ENCODE results near the gene RNF208. TPM values are rescaled to one million over a fixed set of nuclear protein-coding genes. Genes with fewer than 3 reads are reported as not detected.

RNF208 gene
- total RNA-seq, 1 donor from 2014 or later = 1.4 TPM

DNA sequence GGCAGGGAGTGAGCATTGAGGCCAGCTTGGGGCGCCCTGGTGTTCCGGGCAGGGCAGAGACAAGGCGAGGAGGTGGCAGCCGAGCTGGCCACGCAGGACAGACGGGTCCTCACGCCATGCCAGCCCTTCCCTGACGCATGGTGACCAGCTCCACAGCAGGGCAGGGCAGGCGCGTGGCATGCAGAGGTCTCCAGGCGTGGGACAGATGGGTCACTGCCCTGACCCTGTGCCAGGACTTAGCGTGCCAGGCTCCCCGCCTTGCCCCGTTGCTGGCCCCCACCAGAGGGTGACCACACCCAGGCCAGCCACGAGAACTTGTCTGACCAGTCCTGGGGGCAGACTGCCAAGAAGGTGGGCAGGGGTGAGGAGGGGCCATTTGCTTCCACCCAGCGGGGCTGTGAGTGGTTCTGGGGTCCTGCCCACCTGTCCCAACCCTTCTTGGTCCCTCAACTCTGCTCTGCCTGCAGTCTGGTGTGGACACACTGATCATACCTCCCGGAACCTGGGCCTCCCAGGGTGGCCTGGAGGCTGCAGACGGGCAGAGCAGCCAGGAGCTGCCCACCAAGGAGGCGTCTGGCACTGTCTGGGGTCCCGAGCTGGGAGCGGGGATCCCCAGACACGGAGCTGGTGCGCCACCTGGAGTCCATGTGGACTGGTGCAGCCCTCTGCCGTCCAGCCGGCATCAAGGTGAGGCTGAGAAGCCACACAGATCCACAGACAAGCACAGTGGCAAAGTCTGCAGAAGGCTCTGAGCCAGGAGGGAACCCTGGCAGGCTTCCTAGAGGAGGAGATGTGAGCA, 5.2 kb upstream of the RNF208 start, which contains the start of gene RNF224:
Gene RNF224 (plus strand): TSS at position 449 of the 799 bp plus-strand sequence. CDS start 834 bp downstream, outside the sequence.
- DNase-seq = no peak

DNA sequence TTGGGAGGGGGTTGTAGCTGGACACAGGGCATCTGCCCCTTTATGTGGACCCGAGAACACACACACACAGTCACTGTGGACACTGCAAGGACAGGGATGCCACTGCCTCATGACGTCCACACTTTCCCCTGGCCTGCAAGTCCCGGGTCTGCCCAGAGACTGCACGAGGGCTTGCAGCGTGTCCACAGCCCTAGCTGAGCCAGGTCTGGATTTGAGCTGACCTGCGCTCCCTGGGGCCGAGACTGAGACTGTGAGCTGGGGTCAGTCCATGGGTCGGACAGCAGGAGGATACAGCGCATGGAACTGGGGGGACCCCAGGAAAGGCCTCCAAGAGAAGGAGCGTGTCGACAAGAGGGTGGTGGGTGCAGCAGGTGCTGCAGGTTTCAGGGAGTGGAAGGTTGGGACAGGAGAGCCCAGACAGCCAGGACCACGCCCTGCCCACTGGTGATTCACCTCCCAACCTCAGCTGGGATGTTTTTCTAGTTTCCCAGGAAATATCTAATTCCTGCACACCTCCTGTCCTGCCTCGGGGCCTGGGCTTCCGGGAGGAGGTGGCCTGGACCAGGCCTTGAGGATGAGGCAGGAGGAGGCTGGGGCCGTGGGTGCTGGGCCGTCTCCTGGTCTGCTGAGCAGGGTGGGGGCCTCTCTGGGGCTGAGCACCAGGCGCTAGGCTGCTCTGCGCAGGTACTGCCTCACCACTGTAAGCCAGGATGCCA, 4.5 kb upstream of the RNF208 start:
- no peak for DNase-seq

DNA sequence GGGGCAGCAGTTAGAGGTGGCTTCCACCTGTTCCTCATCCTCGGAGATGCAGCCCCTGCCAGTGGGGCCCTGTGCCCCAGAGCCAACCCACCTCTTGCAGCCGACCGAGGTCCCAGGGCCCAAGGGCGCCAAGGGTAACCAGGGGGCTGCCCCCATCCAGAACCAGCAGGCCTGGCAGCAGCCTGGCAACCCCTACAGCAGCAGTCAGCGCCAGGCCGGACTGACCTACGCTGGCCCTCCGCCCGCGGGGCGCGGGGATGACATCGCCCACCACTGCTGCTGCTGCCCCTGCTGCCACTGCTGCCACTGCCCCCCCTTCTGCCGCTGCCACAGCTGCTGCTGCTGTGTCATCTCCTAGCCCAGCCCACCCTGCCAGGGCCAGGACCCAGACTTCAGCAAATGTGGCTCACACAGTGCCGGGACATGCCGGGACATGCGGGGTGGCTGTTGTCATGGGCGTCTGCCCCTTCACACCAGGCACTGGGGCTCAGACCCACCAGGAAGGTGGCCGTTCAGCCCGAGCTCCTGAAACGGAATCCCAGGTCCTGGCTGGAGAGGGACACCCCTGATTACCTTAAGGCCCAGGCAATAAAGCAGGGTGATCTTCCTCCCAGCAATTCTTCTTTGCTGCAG, 3.8 kb upstream of the RNF208 start:
- DNase-seq = no peak

DNA sequence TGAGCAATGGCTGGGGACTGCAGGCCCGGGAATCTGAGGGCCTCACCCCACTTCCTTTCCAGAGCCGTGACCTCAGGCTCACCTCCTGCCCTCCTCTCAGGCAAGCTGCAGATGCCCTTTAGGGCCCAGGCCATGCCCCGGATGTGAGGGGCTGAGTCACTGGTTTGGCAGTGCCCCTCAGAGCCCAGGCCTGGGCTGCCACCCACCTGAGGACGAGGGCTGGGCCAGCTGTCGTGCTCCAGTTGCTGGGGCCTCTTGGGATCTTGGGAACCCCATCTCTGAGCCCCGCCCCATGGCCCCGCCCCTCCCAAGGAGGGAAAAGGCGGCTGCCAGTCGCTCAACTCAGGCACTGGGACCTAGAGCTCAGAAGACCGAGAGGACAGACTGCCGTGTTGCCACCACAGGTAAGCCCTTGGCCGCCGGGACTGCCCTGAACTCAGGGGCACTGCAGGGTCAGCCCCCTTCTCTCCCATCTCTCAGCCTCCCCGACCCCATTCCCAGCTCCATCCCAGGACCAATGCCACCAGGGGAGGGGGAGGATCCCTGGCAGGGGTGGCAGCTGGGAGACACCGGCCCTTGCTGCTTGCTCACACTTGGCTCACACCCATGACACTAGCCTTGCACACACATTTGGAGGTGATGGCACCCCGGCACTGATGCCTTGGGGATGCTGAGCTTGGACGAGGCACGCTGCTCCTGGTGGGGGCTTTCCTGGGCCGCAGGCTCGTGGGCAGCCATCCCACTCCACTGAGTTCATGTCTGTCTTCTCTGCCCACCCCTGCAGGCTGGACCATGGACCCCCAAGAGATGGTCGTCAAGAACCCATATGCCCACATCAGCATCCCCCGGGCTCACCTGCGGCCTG, 3.0 kb upstream of the RNF208 start, which contains the start of gene CYSRT1:
Gene CYSRT1 (plus strand): TSS at position 345 of the 865 bp plus-strand sequence. CDS start 448 bp downstream, at position 793.
- DNase-seq = no peak

DNA sequence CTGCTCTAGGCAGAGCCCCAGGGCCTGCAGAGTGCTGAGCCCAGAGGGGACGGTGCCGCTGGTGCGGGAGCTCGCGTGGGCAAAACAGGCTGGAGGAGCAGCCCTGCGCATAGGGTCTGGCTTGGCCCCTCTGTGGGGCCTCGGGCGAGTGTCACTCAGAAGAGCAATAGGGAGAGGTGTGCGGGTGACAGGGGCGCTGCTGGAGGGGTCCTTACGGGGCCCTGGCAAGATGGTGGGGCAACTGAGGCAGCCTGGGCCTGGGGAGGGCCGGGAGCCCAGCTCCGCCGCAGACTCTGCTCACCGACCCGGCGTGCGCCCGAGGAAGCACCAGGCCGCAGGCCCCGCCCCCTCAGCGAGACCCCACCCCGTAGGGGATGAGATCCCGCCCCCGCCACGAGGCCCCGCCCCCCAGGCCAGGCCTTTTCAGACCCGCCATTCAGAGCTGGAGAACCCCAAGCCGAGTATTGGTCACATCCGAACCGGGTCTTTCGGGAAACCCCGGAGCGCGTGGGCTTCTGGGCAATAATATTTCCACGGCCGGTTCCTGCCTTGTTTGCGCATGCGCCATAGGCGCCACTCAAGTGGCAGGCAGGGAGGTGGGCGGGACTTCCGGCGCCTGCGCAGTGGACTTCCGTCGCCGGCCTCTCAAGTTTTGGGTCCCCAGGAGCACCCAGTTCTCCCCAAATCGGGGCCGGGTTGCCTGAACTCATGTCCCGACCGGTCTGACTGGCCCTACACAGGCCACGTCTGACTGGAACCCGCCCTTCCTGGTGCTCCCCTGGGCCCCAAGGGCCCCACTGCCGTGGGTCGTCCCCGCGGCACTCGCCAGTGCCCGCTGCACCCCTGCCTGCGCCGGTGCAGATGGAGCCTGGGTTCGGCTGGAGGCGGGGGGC, 1.3 kb upstream of the RNF208 start:
- DNase-seq = peak; percentile 94

DNA sequence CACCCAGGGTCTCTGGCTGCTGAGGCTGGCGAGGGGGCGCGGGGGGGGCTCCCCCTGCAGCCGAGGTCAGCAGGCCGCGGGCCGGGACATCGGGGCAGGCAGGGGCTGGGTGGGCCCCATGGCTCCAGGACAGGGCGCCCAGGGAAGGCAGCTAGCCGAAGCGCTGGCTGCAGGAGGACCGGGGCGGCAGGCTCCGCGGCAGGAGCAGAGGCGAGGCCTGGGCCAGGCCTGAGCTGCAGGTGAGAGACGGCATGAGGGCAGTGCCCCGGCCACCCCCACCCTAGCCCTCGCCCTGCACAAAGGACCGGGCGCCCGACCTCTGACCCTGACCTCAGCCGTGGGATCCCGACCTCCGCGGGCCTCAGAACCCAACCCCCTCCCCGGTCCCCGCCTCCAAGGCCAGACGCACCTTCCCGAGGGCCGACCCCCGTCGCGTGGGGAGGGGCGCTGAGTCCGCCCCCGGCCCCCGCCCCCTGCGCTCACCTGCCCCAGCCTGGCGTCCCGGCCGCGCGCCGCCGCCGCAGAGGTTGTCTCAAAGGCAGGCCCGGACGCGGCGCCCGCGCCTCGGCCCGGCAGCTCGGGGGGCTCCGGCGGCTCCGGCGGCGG, 431 bp downstream of the RNF208 start:
- no peak for DNase-seq

DNA sequence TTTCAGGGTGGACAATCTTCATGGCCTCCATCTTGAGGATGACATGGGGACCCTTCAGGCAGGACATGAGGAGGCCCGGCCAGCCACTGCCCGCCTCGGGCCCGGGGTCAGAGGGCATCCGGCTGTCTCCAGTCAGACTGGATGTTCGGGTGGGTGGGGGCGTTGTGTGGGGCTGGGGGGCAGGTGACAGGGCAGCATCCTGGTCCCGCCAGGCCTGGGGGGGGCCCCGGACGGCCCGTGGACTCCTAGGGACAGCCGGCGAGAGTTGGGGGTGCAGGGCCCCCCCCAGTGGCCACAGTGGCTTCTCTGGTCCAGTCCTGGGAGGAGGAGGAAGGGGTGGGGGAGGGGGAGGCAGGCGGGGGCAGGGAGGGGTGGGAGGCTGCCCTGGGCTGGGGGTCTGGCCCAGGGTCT, 940 bp downstream of the RNF208 start:
- no peak for DNase-seq

DNA sequence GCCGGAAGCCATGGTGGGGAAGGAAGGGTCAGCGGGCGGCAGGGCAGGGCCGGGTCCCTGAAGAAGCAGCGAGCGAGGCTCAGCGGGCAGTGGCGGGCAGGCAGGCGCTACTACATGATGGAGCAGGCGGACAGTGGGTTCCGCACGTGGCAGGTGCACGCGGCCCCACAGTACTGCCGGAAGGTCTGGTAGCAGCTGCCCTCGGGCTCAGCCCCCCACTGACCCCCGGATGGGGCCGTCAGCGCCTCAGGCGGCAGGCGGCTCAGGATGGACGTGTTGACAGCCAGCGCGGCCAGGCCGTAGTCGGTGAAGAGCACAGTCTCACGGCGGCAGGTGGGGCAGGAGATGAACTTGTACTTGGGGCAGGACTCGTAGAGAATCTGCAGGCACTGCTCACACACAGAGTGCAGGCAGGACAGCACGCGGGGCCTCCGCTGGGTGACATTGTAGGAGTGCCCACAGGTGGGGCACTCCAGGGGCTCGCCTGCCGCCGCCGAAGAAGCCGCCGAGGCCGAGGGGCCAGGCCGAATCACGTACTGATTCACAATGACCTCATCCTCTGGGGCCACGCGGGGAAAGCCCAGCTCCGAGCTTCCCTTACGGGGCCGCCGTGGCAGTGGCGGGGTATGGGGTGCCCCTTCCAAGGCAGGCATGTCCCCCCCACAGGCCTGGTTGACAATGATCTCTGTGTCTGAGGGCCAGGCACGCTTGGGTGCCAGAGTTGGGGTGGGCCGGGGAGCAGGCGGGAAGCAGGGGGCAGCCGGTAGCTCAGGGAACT, 1.5 kb downstream of the RNF208 start:
- DNase-seq = no peak

DNA sequence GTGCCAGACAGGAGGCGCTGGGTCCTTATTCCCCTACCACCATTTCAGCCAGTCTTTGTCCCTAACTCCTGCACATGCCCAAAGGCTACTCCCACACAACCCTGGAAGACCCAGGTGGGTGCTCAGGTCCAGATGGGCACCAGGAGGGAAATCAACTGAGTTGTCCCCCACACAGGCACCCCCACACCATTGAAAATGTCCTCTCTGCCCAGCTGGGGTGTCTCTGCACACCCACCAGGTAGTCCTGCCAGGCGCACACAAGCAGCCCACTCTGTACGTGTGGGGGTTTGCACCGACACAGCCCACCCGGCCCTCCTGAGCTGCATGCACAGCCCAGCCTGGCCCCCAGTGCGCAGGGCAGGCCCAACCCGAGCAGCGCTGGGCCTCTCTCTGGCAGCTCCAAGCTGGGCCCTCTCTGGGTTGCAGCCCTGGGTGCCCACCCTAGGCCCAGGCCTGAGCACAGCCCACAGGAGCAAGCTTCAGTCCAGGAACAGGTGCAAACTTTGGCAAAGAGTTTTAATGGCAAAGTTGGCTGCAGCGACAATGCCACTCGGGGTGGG, 2.2 kb downstream of the RNF208 start:
- DNase-seq = no peak

DNA sequence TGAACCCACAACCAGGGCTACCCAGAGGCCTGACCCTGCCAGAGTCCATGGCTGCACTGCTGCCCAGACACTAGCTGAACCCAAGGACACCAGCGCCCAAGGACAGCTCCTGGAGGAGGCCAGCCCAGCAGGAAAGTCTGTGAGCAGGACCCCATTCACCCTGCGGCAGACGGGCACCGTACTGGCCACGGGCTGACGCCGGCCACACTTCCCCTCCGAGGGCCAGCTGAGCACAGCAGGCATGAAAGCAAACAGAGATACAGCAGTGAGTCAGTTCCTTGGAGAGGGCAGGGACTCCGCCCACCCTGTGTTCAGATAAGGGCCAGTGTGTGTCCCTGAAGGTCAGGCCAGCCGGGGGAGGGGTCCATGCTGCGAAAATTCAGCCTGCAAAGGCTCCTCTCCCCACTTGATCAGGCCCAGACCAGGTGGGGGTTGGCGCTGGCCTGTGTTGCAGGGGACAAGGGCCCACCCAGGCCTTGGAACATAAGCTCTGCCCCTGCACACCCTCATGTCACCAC, 3.2 kb downstream of the RNF208 start:
- DNase-seq = no peak

DNA sequence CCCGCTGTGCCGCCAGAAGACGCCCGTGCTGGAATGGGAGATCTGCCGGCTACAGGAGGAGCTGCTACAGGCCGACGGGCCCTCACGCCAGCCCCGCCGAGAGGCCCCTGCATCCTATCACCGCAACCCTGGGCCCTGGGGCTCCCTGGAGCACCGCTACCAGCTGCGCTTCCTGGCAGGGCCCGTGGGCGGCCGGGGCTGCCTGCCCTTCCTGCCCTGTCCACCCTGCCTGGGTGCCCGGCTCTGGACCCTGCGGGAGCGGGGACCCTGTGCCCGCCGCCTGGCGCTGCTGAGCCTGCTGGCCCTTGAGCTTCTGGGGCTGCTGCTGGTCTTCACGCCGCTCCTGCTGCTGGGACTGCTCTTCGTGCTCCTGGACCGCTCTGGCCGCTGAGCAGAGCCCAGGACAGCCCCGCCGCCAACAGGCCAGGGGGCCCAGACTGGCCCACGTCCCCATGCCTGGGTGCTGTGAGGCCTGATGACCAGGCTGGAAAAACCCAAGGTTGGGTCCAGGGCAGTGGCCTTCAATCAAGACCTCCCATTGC, 3.8 kb downstream of the RNF208 start:
- DNase-seq = no peak

DNA sequence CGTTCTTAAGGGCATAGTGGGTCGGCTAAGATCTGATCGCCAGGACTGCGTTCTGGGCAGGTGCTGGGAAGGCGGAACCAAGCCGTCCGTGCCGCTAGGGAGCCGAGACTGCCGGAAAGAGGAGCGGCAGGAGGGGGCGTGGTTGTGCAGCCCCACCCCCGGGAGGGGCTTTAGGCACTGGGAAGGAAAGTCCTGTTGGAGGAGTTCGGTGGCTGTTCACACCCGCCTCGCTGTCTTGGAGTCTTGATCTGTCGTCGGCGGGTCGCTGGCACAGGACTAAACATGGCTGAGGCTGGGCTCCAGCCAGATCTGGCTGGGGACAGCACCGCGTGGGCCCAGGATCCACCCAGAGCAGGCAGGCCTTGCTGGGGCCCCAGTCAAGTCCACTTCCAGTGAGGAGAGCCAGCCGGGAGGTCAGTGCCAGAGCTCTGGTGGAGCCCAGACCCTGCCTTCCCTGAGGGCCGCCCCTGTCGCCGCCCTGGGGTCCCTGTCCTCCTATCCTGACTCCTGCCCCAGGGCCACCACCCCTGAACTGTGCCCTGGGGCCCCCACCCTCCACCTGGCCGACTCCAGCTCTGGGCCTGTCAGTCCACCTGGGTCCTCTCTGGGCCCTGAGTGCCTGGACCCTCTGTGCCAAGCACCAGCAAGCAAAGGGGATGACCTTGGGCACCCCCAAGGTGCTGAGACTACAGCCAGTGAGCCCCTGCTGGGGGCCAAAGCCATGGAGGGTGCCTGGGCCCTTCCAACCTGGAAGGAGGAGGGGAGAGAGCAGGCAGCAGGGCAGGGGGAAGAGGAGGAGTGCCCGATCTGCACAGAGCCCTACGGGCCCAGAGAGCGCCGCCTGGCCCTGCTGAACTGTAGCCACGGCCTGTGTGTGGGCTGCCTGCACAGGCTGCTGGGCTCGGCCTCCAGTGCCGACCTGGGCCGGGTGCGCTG, 4.5 kb downstream of the RNF208 start:
- no peak for DNase-seq

DNA sequence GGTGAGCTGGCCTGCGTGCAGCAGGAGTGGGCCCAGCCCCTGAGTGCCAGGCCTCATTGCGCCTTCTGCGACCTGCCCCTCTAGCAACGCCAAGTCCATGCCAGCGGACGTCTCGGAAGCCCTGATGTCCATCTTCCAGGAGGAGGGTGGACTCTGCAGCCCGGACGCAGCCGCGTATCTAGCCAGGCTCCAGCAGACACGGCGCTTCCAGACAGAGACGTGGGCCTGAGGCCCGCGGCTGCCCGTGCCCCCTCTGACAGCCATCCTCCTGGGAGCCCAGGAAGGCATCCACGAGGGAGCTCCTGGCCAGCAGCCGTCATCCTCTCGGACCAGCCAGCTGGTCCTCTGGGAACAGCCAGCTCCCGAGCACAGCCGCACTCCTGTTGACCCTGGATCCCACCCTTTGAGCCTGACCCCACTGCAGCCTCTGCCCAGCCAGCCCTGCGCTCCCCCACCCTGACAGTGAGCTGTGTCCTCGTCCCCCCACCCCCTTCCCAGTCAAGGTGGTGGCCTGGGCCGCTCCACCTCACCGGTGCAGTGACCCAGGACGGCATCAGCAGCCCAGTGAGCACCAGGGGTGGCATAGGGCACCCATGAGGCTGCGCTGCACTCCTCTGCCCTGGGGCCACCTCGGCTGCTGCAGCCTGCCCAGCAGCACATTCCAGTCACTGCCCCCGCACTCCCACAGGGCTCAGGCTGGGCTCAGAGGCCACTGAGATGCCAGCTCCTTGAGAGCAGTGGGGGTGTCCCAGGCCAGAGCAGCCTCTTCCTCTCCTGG, 5.7 kb downstream of the RNF208 start:
- no peak for DNase-seq

DNA sequence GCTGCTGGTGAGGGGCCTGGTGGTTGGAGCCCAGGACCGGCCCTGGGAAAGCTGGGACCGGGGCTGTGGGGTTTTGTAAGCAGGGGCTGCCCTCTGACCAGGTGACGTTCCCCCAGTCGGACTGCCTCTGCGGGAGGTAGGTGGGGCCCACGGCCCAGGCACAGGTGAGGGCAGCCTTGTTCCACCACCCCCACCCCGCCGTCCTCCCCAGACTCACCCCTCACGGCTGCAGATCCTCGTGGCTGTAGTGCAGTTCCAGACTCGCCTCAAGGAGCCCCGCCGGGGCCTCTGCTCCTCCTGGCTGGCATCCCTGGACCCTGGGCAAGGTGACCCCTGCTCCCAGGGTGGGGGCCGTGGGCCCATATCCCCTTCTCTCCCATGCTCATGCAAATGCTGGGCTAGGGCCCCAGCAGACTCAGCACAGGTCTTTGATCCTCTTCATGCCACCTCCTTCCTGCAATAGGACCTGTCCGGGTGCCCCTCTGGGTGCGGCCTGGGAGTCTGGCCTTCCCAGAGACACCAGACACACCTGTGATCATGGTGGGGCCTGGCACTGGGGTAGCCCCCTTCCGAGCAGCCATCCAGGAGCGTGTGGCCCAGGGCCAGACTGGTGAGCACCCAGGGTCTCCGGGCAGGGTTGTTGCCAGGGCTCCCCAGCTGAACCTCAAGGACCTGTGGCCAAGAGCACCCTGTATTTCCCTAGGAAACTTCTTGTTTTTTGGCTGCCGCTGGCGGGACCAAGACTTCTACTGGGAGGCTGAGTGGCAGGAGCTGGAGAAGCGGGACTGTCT, 6.6 kb downstream of the RNF208 start:
- DNase-seq = no peak

DNA sequence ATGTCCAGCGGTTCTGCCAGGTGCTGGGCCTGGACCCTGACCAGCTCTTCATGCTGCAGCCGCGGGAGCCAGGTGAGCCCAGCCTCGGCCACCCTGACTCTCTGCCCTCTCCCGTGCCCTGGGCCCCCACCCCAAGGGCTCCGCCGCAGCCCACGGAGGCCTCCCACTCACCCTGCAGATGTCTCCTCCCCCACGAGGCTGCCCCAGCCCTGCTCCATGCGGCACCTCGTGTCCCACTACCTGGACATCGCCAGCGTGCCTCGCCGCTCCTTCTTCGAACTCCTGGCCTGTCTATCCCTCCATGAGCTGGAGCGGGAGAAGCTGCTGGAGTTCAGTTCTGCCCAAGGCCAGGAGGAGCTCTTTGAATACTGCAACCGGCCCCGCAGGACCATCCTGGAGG, 7.4 kb downstream of the RNF208 start:
- DNase-seq = no peak
